Neuronal stem cell (in vitro differentiated cells): ENCODE measurements around the gene P4HA1.

Experiments used
- DNase-seq: peaks from one replicate; pipeline ENCODE4 v3.0.0-alpha.2; 2013; ENCODE audit warnings: low spot score
- H2AFZ ChIP-seq: one replicate; pipeline ENCODE4 v1.6.1; 2013; ENCODE audit warnings: mild to moderate bottlenecking, low read length, inconsistent platforms
- H2AK5ac ChIP-seq: 2 replicates; pipeline ENCODE4 v1.6.1; 2013; ENCODE audit warnings: low read depth, mild to moderate bottlenecking, inconsistent platforms, low read length, moderate library complexity, mixed read lengths
- H2BK120ac ChIP-seq: 2 replicates; pipeline ENCODE4 v1.6.1; 2013; ENCODE audit warnings: low read depth, mild to moderate bottlenecking, inconsistent platforms, low read length, moderate library complexity, mixed read lengths
- H2BK12ac ChIP-seq: one replicate; pipeline ENCODE4 v1.6.1; 2013; ENCODE audit warnings: low read length, inconsistent platforms
- H2BK15ac ChIP-seq: 2 replicates; pipeline ENCODE4 v1.6.1; 2013; ENCODE audit warnings: mild to moderate bottlenecking, low read length, inconsistent platforms, mixed read lengths
- H2BK5ac ChIP-seq: one replicate; pipeline ENCODE4 v1.6.1; 2013; ENCODE audit warnings: inconsistent platforms, mild to moderate bottlenecking, low read length, moderate library complexity
- H3K14ac ChIP-seq: one replicate; pipeline ENCODE4 v1.6.1; 2013; ENCODE audit warnings: low read length, inconsistent platforms
- H3K18ac ChIP-seq: 2 replicates; pipeline ENCODE4 v1.6.1; 2013; ENCODE audit warnings: low read length, inconsistent platforms
- H3K23ac ChIP-seq: 2 replicates; pipeline ENCODE4 v1.6.1; 2013; ENCODE audit warnings: low read depth, mild to moderate bottlenecking, mixed read lengths, low read length, inconsistent platforms; ENCODE audit not compliant: poor library complexity
- H3K27ac ChIP-seq: replicated peaks from 3 replicates; pipeline ENCODE4 v1.5.1; 2013; ENCODE audit warnings: low read length, inconsistent platforms
- H3K27me3 ChIP-seq, 3 experiments: 2 replicates each; pipeline ENCODE4 v1.6.1; 2013; ENCODE audit warnings: low read length in 3 of 3, mild to moderate bottlenecking in 2 of 3, inconsistent platforms in 1 of 3, low read depth in 1 of 3, mixed read lengths in 1 of 3, moderate library complexity in 1 of 3; ENCODE audit not compliant: control insufficient read depth in 3 of 3, insufficient read depth in 3 of 3
- H3K36me3 ChIP-seq, 2 donors: replicated peaks in 1 of 2; 2 replicates each; pipeline ENCODE4 v1.6.1; 2013; ENCODE audit warnings: low read length in 2 of 2; ENCODE audit not compliant: control insufficient read depth in 2 of 2, insufficient read depth in 2 of 2
- H3K4ac ChIP-seq: 2 replicates; pipeline ENCODE4 v1.6.1; 2013; ENCODE audit warnings: inconsistent platforms, mild to moderate bottlenecking, low read length, moderate library complexity
- H3K4me1 ChIP-seq, 2 donors: 1 replicate in 1 of 2; 2 replicates in 1 of 2; pipeline ENCODE4 v1.6.1; 2013; ENCODE audit warnings: low read length in 2 of 2, low read depth in 1 of 2; ENCODE audit not compliant: control insufficient read depth in 2 of 2, insufficient read depth in 1 of 2
- H3K4me2 ChIP-seq: one replicate; pipeline ENCODE4 v1.6.1; 2013; ENCODE audit warnings: mild to moderate bottlenecking, low read length, inconsistent platforms; ENCODE audit not compliant: insufficient read depth, poor library complexity, severe bottlenecking
- H3K4me3 ChIP-seq, 2 donors: 2 replicates each; pipeline ENCODE4 v1.5.1; 2013; ENCODE audit warnings: low read length in 2 of 2, mild to moderate bottlenecking in 2 of 2, inconsistent platforms in 1 of 2, moderate library complexity in 1 of 2
- H3K79me1 ChIP-seq: one replicate; pipeline ENCODE4 v1.6.1; 2013; ENCODE audit warnings: low read depth, mild to moderate bottlenecking, inconsistent platforms, low read length, moderate library complexity
- H3K9ac ChIP-seq: one replicate; pipeline ENCODE4 v1.6.1; 2013; ENCODE audit warnings: mild to moderate bottlenecking, low read depth, low read length, inconsistent platforms; ENCODE audit not compliant: poor library complexity
- H3K9me3 ChIP-seq, 2 donors: replicated peaks in 1 of 2; 2 replicates each; pipeline versions ENCODE3 to v1.6.1; 2013; ENCODE audit warnings: low read length in 2 of 2, mild to moderate bottlenecking in 2 of 2, inconsistent platforms in 1 of 2, low read depth in 1 of 2, mixed read lengths in 1 of 2, moderate library complexity in 1 of 2; ENCODE audit not compliant: control insufficient read depth in 2 of 2, insufficient read depth in 1 of 2
- H4K8ac ChIP-seq: one replicate; pipeline ENCODE4 v1.6.1; 2013; ENCODE audit warnings: low read depth, mild to moderate bottlenecking, inconsistent platforms, low read length, moderate library complexity
- H4K91ac ChIP-seq: one replicate; pipeline ENCODE4 v1.6.1; 2013; ENCODE audit warnings: low read length, low read depth, mild to moderate bottlenecking, inconsistent platforms; ENCODE audit not compliant: poor library complexity
- WGBS, 2 donors: extraction: QIAGEN DNeasy Blood & Tissue Kit; methylation state at CpG; one replicate each; pipeline ENCODE4 v1.1.7; 2013; ENCODE audit warnings: missing lambda C conversion rate in 2 of 2, mixed read lengths in 1 of 2; ENCODE audit not compliant: insufficient read length in 2 of 2, insufficient replicate concordance in 1 of 2; ENCODE audit errors: extremely low coverage in 2 of 2; 5-methylcytosine and 5-hydroxymethylcytosine counted together

The P4HA1 gene

DNA sequence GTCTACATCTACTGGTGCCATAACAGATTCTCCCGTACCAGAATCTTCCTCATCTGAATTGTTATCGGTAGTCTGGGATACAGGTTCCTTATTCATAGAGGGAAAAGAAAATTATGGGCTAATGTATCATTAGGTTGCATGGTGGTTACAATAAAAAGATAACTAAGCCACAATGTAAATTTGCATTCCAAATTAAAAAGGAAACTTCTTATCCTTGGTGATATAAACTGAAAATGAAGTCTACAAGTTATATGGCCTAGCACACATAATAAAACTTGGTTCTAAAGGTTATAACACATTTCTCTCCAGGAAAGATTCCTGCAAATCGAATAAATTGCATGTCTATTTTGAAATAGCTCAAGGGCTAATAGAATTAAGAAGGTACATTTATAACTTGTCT, 38.1 kb upstream of the P4HA1 start:
- Histone ChIP-seq H4K8ac (no peak overlapping the region), H3K36me3 (peaks cover 15 to 93% of the 10 kb centered on the region in 2 donors), H2AK5ac (no peak overlapping the region), H4K91ac (no peak overlapping the region), H3K4ac (no peak overlapping the region), H3K9me3 (no peaks in the 10 kb centered on the region), H3K27ac (no peak overlapping the region), H3K23ac (no peak overlapping the region), H3K18ac (no peak overlapping the region), H3K27me3 (no peaks in the 10 kb centered on the region), H2BK12ac (no peak overlapping the region), H3K79me1 (no peaks in the 10 kb centered on the region), H2AFZ (no peak overlapping the region), H2BK5ac (no peak overlapping the region), H2BK120ac (no peak overlapping the region), H3K14ac (no peak overlapping the region), H2BK15ac (no peak overlapping the region), H3K4me3 (no peak overlapping the region), H3K4me1 (no peaks in the 10 kb centered on the region), H3K9ac (no peak overlapping the region), H3K4me2 (no peak overlapping the region)
- no peak for DNase-seq
- no CpG with 5 or more reads among the region's 3 CpGs for WGBS, 2 donors

DNA sequence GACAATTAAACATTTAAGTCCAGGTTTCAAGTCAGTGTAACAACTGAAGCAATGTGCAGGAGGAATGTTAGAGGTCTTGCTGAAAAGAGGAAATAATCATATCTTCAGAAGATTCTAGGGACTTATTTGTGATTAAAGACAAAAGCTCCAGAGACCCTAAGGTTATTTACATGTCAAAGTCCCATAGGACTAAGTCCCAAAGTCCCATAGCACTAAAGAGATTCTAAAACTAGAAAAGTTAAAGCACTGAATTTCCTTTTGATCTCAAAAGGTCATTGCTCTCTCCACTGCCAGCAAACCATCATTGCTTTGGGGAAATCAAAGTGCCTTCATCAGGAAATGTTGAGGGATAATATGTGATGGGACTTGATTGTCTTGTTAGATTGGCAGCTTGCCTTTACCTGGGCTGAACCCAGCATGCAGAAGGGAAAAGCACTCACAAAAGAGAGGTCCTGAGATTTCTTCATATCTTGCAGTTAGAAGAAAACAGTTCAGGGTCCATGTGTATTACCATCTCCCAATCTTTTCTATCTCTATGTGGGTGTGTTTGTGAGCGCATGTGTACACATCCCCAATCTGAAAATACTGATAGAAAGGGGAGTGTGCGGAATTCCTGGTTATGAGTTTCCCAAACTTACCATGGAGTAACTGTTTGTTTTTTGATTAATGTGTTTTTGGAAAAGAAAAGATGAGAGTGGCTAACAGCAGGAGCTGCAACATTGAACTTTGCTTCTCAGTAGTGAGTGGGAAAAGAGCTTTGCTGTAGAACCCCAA, 35.4 kb upstream of the P4HA1 start:
- peaks cover 13 to 85% of the 10 kb centered on the region in 2 donors for H3K36me3 ChIP-seq
- H2AFZ ChIP-seq: no peak overlapping the region
- no peak overlapping the region for H4K91ac ChIP-seq
- H3K4me2 ChIP-seq: no peak overlapping the region
- H2AK5ac ChIP-seq: no peak overlapping the region
- no peak for DNase-seq
- no peak overlapping the region for H2BK120ac ChIP-seq
- no peak overlapping the region for H2BK15ac ChIP-seq
- no peak overlapping the region for H3K4me3 ChIP-seq
- no peak overlapping the region for H3K4ac ChIP-seq
- H3K18ac ChIP-seq: no peak overlapping the region
- no CpG with 5 or more reads among the region's 2 CpGs for WGBS, 2 donors
- H2BK5ac ChIP-seq: no peak overlapping the region
- no peaks in the 10 kb centered on the region for H3K27me3 ChIP-seq
- no peak overlapping the region for H3K9ac ChIP-seq
- no peak overlapping the region for H2BK12ac ChIP-seq
- H3K9me3 ChIP-seq: no peaks in the 10 kb centered on the region
- H3K4me1 ChIP-seq: no peaks in the 10 kb centered on the region
- no peak overlapping the region for H4K8ac ChIP-seq
- no peaks in the 10 kb centered on the region for H3K79me1 ChIP-seq
- H3K27ac ChIP-seq: no peak overlapping the region
- no peak overlapping the region for H3K23ac ChIP-seq
- no peak overlapping the region for H3K14ac ChIP-seq

DNA sequence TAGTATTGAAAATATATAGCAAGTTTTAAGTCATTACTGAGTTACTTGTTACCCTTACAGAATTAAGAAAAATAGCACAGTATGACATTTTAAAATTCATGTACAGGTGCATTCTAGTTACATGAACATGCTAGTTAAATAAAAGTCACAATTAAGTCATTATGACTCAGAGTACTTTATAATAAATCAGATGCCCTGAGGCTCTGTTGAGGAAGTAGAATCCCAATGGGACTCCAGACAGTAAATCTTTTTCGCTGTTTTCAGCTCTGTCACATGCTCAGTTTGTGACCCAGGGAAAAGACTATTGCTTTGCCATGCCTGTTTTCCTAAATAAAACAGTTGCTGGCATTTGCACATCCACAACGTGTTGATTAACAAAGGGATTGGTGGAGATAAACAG, 34.6 kb upstream of the P4HA1 start:
- H3K9me3 ChIP-seq: no peaks in the 10 kb centered on the region
- H4K91ac ChIP-seq: no peak overlapping the region
- no peak overlapping the region for H3K4me3 ChIP-seq
- H3K79me1 ChIP-seq: no peaks in the 10 kb centered on the region
- no peak overlapping the region for H3K27ac ChIP-seq
- no peak overlapping the region for H2BK5ac ChIP-seq
- H3K4me1 ChIP-seq: no peaks in the 10 kb centered on the region
- no peak overlapping the region for H3K18ac ChIP-seq
- H4K8ac ChIP-seq: no peak overlapping the region
- H3K4ac ChIP-seq: no peak overlapping the region
- no peak overlapping the region for H3K14ac ChIP-seq
- no CpG with 5 or more reads among the region's 2 CpGs for WGBS, 2 donors
- no peaks in the 10 kb centered on the region for H3K27me3 ChIP-seq
- H2AFZ ChIP-seq: no peak overlapping the region
- DNase-seq: no peak
- no peak overlapping the region for H2BK15ac ChIP-seq
- H2AK5ac ChIP-seq: no peak overlapping the region
- H3K36me3 ChIP-seq: peaks cover 13 to 82% of the 10 kb centered on the region in 2 donors
- no peak overlapping the region for H3K4me2 ChIP-seq
- no peak overlapping the region for H3K23ac ChIP-seq
- no peak overlapping the region for H2BK12ac ChIP-seq
- no peak overlapping the region for H2BK120ac ChIP-seq
- no peak overlapping the region for H3K9ac ChIP-seq

DNA sequence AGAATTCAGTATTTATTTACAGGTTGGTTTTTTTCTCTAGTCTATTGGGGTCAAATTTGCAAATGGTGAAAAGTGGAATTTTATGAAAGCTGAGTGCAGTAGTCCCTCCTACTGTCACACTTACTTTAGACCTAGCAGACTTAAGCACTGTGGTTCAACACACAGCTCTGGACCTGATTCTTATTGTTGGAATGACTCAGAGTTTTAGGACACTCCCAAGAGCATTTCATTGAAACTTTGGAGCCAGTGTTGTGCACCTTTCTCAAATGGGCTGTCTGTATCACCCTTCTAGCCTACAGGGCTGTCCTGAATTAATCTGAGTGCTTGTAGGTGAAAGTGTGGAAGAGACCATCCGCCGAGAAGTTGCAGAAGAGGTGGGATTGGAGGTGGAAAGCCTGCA, 29.7 kb upstream of the P4HA1 start:
- no CpG with 5 or more reads among the region's 2 CpGs for WGBS, 2 donors
- no peaks in the 10 kb centered on the region for H3K9me3 ChIP-seq
- no peak overlapping the region for H3K23ac ChIP-seq

More for the DNA sequence above, 29.7 kb upstream of the P4HA1 start:
- H2BK12ac ChIP-seq: no peak overlapping the region
- no peak overlapping the region for H3K18ac ChIP-seq
- H2AK5ac ChIP-seq: no peak overlapping the region
- H3K4me1 ChIP-seq: no peaks in the 10 kb centered on the region
- no peak overlapping the region for H3K4ac ChIP-seq
- no peak overlapping the region for H2BK120ac ChIP-seq
- no peak for DNase-seq
- no peak overlapping the region for H4K91ac ChIP-seq
- H2AFZ ChIP-seq: no peak overlapping the region
- no peaks in the 10 kb centered on the region for H3K27me3 ChIP-seq
- no peak overlapping the region for H3K4me3 ChIP-seq
- no peak overlapping the region for H2BK15ac ChIP-seq
- H3K79me1 ChIP-seq: no peaks in the 10 kb centered on the region
- H3K9ac ChIP-seq: no peak overlapping the region
- H3K4me2 ChIP-seq: no peak overlapping the region
- H4K8ac ChIP-seq: no peak overlapping the region
- no peak overlapping the region for H3K14ac ChIP-seq
- H2BK5ac ChIP-seq: no peak overlapping the region
- no peak overlapping the region for H3K27ac ChIP-seq
- H3K36me3 ChIP-seq: peaks cover 10 to 59% of the 10 kb centered on the region in 2 donors
